Inferior parietal cortex (tissue), 1 donor: Measurements from ENCODE around the gene GSKIP.
"Not testable (repeated sequence)": the region's sequence is repeated elsewhere in the genome, so short reads cannot be mapped to it uniquely, and the experiment has no call there.

Source experiments
- DNase-seq: peaks from one replicate; pipeline ENCODE4 v3.0.0-alpha.2; 2016; ENCODE audit errors: extremely low spot score

The GSKIP gene, protein sequence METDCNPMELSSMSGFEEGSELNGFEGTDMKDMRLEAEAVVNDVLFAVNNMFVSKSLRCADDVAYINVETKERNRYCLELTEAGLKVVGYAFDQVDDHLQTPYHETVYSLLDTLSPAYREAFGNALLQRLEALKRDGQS

GRCh38 chr14:96362965-96363750 is at the start of gene GSKIP, which contains the start of gene ATG2B:
Gene GSKIP, plus strand, starts transcription at chr14:96363526. Its CDS starts 18,722 bp downstream, at chr14:96382248.
Gene ATG2B, minus strand, starts transcription at chr14:96363341. Its CDS starts 365 bp downstream, at chr14:96362976.
- peak; percentile 94 for DNase-seq

DNA sequence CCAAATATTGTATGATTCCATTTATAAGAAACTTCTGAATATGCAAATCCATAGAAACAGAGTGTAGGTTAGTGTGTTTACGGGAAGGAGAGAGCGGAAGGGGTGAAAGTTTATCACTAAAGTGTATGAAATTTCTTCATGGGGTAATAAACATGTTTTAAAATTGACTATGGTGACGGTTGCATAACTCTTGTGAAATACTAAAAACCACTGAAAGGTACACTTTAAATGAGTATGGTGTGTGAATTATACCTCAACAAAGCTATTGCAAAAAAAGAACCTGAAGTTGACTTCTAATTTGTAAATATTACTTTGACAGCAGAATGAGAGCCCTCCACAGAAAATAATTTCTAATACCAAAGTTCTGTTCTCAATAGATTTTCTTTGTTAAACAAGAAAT is 47.2 kb upstream of the GSKIP start:
- no peak for DNase-seq

DNA sequence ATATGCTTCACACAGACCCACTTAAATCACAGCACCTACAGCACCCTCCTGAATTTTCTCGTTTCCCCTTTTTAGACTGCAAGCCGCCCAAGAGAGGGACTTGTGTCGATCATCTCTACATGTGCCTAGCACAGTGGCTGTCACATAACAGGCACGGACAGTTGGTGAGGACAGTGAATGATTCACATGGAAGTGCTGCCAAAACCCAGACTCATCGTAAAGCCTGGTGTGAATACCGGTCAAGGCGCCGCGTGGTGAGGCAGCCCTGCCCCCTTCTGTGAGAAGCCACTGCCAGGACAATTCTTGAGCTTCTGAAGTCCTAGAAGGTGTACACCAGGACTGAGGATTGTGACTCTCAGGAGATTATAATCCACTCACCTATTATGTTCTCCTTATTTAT is 44.5 kb upstream of the GSKIP start:
- no peak for DNase-seq

GRCh38 chr14:96320605-96321004 is 42.7 kb upstream of the GSKIP start:
- no peak for DNase-seq

DNA sequence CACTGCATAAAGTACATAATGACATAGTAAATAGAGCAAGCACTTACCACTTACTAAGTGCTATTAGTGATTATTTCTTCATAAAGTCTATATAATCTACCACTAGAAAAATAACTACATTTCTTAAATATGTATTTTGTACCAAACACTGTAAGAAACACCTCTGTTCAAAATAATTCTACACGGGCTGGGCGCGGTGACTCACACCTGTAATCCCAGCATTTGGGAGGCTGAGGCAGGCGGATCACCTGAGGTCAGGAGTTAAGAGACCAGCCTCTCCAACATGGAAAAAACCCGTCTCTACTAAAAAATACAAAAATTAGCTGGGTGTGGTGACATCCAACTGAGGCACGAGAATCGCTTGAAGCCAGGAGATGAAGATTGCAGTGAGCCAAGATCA is 39.1 kb upstream of the GSKIP start:
- DNase-seq, result no peak

DNA sequence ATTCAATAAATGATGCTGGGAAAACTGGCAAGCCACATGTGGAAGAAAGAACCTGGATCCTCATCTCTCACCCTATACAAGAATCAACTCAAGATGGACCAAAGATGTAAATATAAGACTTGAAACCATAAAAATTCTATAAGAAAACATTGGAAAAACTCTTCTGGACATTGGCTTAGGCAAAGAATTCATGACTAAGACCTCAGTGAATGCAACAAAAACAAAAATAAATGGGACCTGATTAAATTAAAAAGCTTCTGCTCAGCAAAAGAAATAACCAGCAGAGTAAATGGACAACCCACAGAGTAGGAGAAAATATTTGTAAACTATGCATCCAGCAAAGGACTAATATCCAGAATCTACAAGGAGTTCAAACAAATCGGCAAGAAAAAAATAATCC is 24.8 kb upstream of the GSKIP start:
- DNase-seq, result no peak

DNA sequence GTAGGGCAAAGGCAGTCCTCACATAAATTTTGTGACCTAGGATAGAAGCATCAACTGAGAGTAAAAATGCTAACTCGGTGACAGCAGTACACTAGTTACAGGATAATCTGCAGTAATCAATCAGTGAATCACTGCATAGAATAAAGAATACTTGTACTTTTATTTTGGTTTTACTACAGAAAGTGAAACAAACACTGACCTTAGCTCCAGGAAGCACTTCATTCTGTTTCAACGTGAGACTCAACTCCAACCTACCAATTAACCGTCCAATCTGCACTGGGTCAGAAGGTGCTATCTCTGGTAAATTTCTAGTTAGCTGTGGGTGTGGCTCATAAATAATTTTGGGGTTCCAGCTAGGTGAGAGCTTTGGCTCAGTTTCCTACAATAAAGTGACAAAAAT is 22.0 kb upstream of the GSKIP start:
- no peak for DNase-seq

DNA sequence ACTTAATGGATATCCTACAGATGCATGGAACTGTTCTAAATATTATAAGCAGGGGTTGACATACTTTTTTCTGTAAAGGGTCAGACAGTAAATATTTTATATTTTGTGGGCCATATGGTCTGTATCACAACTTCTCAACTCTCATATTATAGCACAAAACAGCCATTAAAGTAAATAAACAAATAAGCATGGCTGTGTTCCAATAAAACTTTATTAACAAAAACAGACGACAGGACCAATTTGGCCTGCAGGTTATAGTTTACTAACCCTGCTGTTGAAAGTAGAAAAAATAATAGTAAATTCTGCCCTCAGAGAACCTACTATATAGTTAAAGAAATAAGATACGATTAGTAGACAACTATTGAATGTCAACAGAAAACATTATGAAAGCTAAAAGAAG is 17.7 kb upstream of the GSKIP start:
- DNase-seq, result no peak

DNA sequence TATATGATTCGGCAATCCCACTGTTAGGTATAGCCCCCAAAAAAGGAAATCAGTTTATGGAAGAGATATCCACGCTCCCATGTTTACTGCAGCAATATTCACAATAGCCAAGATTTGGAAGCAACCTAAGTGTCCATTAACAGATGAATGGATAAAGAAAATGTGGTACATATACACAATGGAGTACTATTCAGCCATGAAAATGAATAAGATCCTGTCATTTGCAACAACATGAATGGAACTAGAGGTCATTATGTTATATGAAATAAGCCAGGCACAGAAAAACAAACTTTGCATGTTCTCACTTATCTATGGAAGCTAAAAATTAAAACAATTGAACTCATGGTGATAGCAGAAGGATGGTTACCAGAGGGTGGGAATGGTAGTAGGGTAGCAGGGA is 15.4 kb upstream of the GSKIP start:
- not testable (repeated sequence) for DNase-seq

- DNase-seq, result no peak
These were observed 13.8 kb upstream of the GSKIP start for GRCh38 chr14:96349286-96350075.

DNA sequence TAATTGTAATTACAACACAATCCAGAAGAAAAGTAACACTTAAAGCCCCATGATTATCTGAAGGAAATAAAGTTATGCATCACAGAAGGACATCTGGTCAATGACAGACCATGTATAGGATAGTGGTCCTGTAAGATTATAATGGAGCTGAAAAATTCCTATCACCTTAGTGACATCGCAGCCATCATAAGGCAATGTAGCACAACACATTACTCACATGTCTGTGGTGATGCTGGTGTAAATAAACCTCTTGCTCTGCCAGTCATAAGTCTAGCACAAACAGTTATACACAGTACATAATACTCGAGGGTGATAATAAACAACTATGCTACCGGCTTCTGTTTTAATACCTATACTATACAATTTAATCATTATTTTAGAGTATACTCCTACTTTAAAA is 11.3 kb upstream of the GSKIP start:
- DNase-seq, result no peak

DNA sequence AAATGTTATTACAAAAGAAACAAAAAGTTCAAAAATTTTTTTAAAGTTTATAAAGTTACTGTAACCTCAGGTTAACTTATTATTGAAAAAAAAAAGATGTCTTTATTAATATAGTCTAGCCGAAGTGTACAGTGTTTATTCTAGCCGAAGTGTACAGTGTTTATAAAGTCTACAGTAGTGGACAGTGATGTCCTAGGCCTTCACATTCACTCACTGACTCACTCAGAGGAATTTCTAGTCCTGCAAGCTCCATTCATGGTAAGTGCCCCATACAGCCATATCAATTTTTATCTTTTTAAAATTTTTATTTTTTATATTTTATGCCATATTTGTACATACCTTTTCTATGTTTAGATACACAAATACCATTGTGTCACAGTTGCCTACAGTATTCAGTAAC is 10.6 kb upstream of the GSKIP start:
- DNase-seq, result no peak

DNA sequence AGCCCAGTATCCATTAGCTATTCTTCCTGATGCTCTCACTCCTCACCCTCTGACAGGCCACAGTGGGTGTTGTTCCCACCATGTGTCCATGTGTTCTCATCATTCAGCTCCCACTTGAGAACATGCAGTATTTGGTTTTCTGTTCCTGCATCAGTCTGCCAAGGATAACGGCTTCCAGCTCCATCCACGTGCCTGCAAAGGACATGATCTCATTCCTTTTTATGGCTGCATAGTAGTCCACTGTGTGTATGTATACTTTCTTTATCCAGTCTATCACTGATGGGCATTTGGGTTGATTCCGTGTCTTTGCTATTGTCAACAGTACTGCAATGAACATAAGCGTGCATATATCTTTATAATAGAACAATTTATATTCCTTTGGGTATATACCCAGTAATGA is 9.1 kb upstream of the GSKIP start:
- no peak for DNase-seq

- no peak for DNase-seq
These were observed 6.1 kb upstream of the GSKIP start for GRCh38 chr14:96357216-96357615.

DNA sequence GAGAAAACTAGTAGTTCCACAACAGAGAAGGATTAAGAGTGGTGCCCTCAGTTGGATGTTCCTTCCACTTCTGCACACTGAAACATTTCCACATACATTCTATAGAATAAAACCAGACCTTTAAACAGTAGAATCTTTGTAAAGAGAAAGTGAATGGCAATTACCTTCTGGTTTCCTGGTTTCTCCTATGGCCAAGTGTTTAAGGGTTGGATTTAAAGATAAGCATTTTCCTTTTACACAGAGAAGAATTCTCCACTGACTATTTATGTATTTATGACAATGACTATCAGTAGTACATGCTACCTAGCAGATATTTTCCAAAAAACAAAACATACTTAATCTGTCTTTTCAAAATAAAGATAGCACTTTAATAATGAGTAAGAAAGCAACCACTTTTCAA is 3.4 kb upstream of the GSKIP start:
- no peak for DNase-seq

GRCh38 chr14:96362071-96362964 is 1.0 kb upstream of the GSKIP start:
- peak; percentile 49 for DNase-seq

GRCh38 chr14:96363751-96364336 is 518 bp downstream of the GSKIP start:
- no peak for DNase-seq

- DNase-seq, result no peak
These were observed 1.6 kb downstream of the GSKIP start for GRCh38 chr14:96364962-96365361.

DNA sequence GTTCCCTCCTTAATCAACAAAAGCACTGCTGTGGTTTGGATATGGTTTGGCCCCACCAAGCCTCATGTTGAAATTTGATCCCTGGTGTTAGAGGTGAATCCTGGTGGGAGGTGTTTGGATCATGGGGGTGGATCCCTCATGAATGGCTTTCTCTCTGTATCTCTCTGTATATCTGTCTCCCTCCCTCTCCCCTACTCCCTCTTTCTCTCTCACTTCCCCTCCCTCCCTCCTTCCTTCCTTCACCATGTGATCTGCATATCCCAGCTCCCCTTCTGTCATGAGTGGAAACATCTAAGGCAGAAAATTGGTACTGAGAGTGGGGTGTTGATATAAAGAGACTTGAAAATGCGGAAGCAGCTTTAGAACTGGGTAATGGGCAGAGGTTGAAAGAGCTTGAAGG is 5.2 kb downstream of the GSKIP start:
- no peak for DNase-seq

DNA sequence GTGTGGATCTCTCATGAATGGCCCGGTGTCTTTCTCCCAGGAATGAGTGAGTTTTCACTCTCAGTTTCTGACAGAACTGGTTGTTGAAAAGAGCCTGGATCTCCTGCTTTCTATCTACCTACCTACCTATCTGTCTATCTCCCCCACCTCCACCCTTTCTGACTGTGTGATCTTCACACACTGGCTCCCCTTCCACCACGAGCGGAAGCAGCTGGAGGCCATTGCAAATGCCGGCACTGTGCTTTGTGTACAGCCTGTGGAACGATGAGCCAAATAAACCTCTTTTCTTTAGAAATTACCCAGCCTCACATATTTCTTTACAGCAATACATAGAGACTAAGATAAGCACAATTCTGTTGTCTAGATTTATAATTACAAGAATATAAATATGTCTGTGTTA is 7.2 kb downstream of the GSKIP start:
- no peak for DNase-seq

DNA sequence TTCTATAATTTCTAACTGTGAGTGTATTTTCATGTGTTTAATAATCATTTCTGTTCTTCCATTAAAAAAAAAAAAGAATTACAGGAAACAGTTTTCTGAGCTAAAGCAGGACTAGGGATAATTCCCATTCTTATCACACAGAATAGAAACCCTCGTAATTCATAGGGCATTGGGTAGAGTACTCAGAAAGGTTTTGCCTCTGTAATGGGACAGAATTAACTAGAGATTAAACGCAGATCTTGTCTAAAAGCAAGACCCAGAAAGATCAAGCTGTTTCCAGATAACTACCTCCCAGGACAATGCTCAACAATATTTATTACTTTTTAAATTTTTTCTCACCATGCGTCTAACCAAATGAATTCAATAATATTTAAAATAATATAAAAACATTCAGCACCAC is 10.2 kb downstream of the GSKIP start:
- DNase-seq, result no peak
